B cell (primary cell): Measurements from ENCODE around the gene DOHH. TPM values are rescaled to one million over a fixed set of nuclear protein-coding genes. Genes with fewer than 3 reads are reported as not detected.

Experiments used
- ATAC-seq: fragments of 200-7000 bp; cut with Tn5 transposase; one replicate; pipeline ENCODE4 v1.10.0; 2021; ENCODE audit warnings: low read depth, mild to moderate bottlenecking, moderate number of reproducible peaks, moderate library complexity
- CTCF ChIA-PET: fragments of 350-600 bp; sonication (Branson Sonifier 250); formaldehyde crosslinking; loops from one replicate; lab custom pipeline; 2021; ENCODE audit warnings: antibody characterized with exemption, inconsistent platforms; lab: Charles Lee
- POLR2A ChIA-PET: fragments of 350-600 bp; sonication (Branson Sonifier 250); formaldehyde crosslinking; loops from one replicate; lab custom pipeline; 2021; ENCODE audit warnings: antibody characterized with exemption; lab: Charles Lee
- DNase-seq: peaks from one replicate; pipeline ENCODE4 v3.0.0; 2013
- H2AFZ ChIP-seq: 2 replicates; pipeline ENCODE4 v1.6.1; 2012; ENCODE audit warnings: mild to moderate bottlenecking, low read depth, low read length; ENCODE audit not compliant: insufficient read depth, poor library complexity, severe bottlenecking
- H3K27ac ChIP-seq, 2 donors: 1 replicate in 1 of 2; 2 replicates in 1 of 2; pipeline ENCODE4 v1.5.1; 2012 to 2013; ENCODE audit warnings: low read length in 2 of 2, mild to moderate bottlenecking in 2 of 2, moderate library complexity in 1 of 2
- H3K27me3 ChIP-seq, 4 experiments: fragments of 200-600 bp in 1 of 4; sonication (generic) in 1 of 4; replicated peaks in 1 of 4; 1 replicate in 2 of 4; 2 replicates in 2 of 4; pipeline versions ENCODE4 v1.6.1 to v1.7.0; 2013 to 2016; ENCODE audit warnings: low read length in 3 of 4, mild to moderate bottlenecking in 2 of 4, mixed read lengths in 1 of 4, moderate library complexity in 1 of 4; ENCODE audit not compliant: insufficient read depth in 4 of 4, control insufficient read depth in 3 of 4; ENCODE audit errors: control extremely low read depth in 1 of 4
- H3K36me3 ChIP-seq, 2 experiments: replicated peaks in 1 of 2; 1 replicate in 1 of 2; 2 replicates in 1 of 2; pipeline versions ENCODE4 v1.6.1 to v1.7.1; 2013; ENCODE audit warnings: low read length in 1 of 2; ENCODE audit not compliant: insufficient read depth in 2 of 2, control insufficient read depth in 1 of 2; ENCODE audit errors: control extremely low read depth in 1 of 2, extremely low read depth in 1 of 2
- H3K4me1 ChIP-seq, 2 donors: fragments of 200-600 bp in 1 of 2; sonication (generic) in 1 of 2; 1 replicate in 1 of 2; 2 replicates in 1 of 2; pipeline versions ENCODE4 v1.5.1 to v1.6.1; 2013 to 2017; ENCODE audit warnings: low read length in 2 of 2; ENCODE audit not compliant: control insufficient read depth in 2 of 2, insufficient read depth in 2 of 2
- H3K4me2 ChIP-seq: replicated peaks from 2 replicates; pipeline ENCODE3; 2012; ENCODE audit warnings: mild to moderate bottlenecking, low read depth, low read length; ENCODE audit not compliant: poor library complexity, severe bottlenecking
- H3K4me3 ChIP-seq, 5 experiments: fragments of 200-600 bp in 1 of 5; sonication (generic) in 1 of 5; 1 replicate in 3 of 5; 2 replicates in 2 of 5; pipeline versions ENCODE4 v1.5.1 to v1.7.0; 2011 to 2016; ENCODE audit warnings: low read length in 4 of 5, mild to moderate bottlenecking in 4 of 5, low read depth in 2 of 5, control low read depth in 1 of 5, moderate library complexity in 1 of 5; ENCODE audit not compliant: insufficient read depth in 1 of 5; ENCODE audit errors: control extremely low read depth in 1 of 5, extremely low read depth in 1 of 5
- H3K79me2 ChIP-seq: fragments of 200-600 bp; sonication (generic); one replicate; pipeline ENCODE4 v1.6.0; 2016; ENCODE audit warnings: low read length; ENCODE audit not compliant: control insufficient read depth, insufficient read depth
- H3K9ac ChIP-seq: fragments of 200-600 bp; sonication (generic); 2 replicates; pipeline ENCODE4 v1.6.1; 2017; ENCODE audit warnings: mild to moderate bottlenecking, low read length, moderate library complexity
- H3K9me3 ChIP-seq, 3 donors: one replicate each; pipeline versions ENCODE4 v1.6.1 to v1.7.1; 2013; ENCODE audit warnings: low read length in 2 of 3; ENCODE audit not compliant: control insufficient read depth in 2 of 3, insufficient read depth in 1 of 3; ENCODE audit errors: control extremely low read depth in 1 of 3
- H4K20me1 ChIP-seq: 2 replicates; pipeline ENCODE4 v1.6.0; 2012; ENCODE audit warnings: mild to moderate bottlenecking, low read length; ENCODE audit not compliant: insufficient read depth, control insufficient read depth, poor library complexity, severe bottlenecking
- H3K27ac Mint-ChIP-seq: one replicate; pipeline ENCODE4 v1.8.0; 2021; ENCODE audit warnings: mixed read lengths
- H3K27me3 Mint-ChIP-seq: one replicate; pipeline ENCODE4 v1.8.0; 2021; ENCODE audit warnings: mixed read lengths
- H3K4me1 Mint-ChIP-seq: one replicate; pipeline ENCODE4 v1.8.0; 2021; ENCODE audit warnings: mixed read lengths
- H3K4me3 Mint-ChIP-seq: one replicate; pipeline ENCODE4 v1.8.0; 2021; ENCODE audit warnings: mixed read lengths
- H3K9me3 Mint-ChIP-seq: one replicate; pipeline ENCODE4 v1.8.0; 2022; ENCODE audit warnings: mixed read lengths; ENCODE audit not compliant: insufficient read depth
- EZH2 ChIP-seq: IDR thresholded peaks from 2 replicates; pipeline ENCODE4 v1.6.1; 2012; ENCODE audit warnings: borderline replicate concordance, low read depth, mild to moderate bottlenecking, moderate library complexity, low read length; ENCODE audit not compliant: insufficient read depth, poor library complexity, severe bottlenecking
- WGBS: methylation state at CpG from one replicate; pipeline ENCODE4 v1.1.5; 2013; ENCODE audit warnings: missing lambda C conversion rate; ENCODE audit not compliant: insufficient coverage; 5-methylcytosine and 5-hydroxymethylcytosine counted together
- intact Hi-C: fragments of 100-400 bp; cut with micrococcal nuclease; formaldehyde crosslinking; loops from one replicate; pipeline ENCODE4 v1.10.0; 2022
- polyA plus RNA-seq: library from polyadenylated mRNA; depleted of rRNA; stranded (reverse); fragments of >200 nt; gene quantifications from 2 replicates; pipeline ENCODE4 v1.2.3, GENCODE V29; 2012
- small RNA-seq: library from RNA; depleted of rRNA; stranded (forward); fragments of <200 nt; gene quantifications from one replicate; pipeline ENCODE3, GENCODE V24; 2012; ENCODE audit warnings: low replicate concordance, low read depth; ENCODE audit not compliant: insufficient read length
- total RNA-seq, 2 donors: library from RNA; stranded (reverse); fragments of 120-200 nt in 1 of 2; gene quantifications; 1 replicate in 1 of 2; 2 replicates in 1 of 2; pipeline versions ENCODE4 v1.2.3 to v1.2.4, GENCODE V29; 2013 to 2022
- TF ChIP-seq, protein P1 (sequence below): fragments of 200-600 bp; IDR thresholded peaks from one replicate; pipeline ENCODE4 v1.8.0; 2022; ENCODE audit warnings: antibody characterized with exemption, mild to moderate bottlenecking

Gene DOHH
- total and polyA plus RNA-seq, 2 donors (not counting 1 experiment from before 2014, with no cell fraction given): 6.6 to 8.6 TPM

DNA sequence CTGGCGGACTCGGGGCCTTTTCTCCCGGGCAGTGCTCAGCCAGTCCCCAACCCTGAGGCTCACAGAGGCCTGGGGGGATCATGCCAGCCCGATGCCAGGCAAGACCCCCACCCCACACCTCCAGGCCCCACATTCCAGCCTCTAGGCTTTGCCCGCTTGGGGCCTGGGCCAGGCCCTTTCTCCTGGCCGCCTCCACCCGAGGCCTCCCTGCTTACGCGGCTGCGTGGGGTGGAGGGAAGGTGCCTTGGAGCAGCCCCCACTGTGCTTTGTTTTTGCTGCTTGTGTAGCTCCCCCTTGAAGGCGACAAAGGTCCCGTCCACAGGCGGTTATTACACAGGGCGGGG, 58.5 kb downstream of the DOHH start:
- Histone ChIP-seq H3K36me3 (no peaks in the 10 kb centered on the region), H3K9ac (no peak overlapping the region), H3K4me3 (no peak overlapping the region), H3K27me3 (no peaks in the 10 kb centered on the region), H3K9me3 (no peaks in the 10 kb centered on the region), H3K79me2 (peaks cover 21% of the 10 kb centered on the region), H3K27ac (no peak overlapping the region), H3K4me2 (no peak overlapping the region), H2AFZ (no peak overlapping the region), H3K4me1 (no peaks in the 10 kb centered on the region), H4K20me1 (peaks cover 28% of the 10 kb centered on the region)
- no peak overlapping the region for H3K27ac Mint-ChIP-seq
- CTCF ChIA-PET: interaction anchor here (0.6 to 1.3 kb wide), 6 partner anchors 13 to 472 kb away, joined by 3 to 6 read pairs (median 4); no protein-coding TSS in a partner anchor
- WGBS: 95% methylated on average over 11 of the region's 14 CpGs
- no peaks in the 10 kb centered on the region for H3K27me3 Mint-ChIP-seq
- POLR2A ChIA-PET: no interaction called here
- H3K4me1 Mint-ChIP-seq: peaks cover 1% of the 10 kb centered on the region
- no peaks in the 10 kb centered on the region for H3K9me3 Mint-ChIP-seq
- intact Hi-C loops: no loop called here
- no peak for DNase-seq
- no peak overlapping the region for H3K4me3 Mint-ChIP-seq
- ATAC-seq: no peak
- no peak for TF ChIP-seq EZH2

DNA sequence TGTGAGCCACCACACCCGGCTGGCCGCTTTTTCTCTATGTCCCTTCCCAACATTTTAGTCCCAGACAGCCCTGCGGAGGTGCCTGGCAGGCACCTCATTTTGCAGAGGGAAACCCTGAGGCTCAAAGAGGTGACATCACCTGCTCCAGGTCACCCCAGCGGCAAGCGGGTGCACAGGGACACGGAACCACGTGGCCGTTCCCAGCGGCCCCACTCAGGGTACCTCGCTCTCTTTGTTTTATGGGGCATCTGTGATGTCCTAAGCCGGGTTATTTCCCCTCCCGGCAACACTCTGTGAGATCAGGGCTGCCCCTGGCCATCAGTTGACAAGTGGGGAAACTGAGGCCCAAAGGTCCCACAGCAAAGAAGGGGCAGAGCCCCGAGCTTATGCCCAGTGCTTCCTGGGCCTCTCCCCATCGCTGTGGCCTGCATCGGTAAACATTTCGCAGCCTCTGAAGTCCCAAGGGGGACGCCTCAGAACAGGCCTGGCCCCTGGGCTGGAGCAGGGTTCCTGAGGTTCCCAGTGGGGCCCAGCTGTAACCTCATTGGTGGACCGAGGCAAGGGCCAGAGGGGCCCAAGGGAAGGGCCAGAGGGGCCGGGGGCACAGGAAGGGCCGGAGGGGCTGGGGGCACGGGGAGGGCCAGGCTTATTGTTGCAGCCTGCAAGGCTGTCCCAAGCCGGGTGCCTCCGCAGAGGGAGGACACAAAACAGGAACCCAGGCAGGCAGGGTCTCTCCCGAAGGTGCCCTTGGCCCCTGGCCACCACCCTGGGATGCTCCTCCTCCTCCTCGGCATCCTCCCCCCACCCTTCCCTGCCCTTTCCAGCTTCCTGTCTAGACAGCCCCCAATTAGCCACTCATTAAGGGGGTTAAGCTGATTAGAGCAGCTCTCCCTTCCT, 59.1 kb downstream of the DOHH start:
- no peak overlapping the region for H3K9ac ChIP-seq
- H3K4me2 ChIP-seq: no peak overlapping the region
- Mint-ChIP-seq H3K27ac (no peak overlapping the region), H3K9me3 (no peaks in the 10 kb centered on the region), H3K4me3 (no peak overlapping the region), H3K27me3 (no peaks in the 10 kb centered on the region), H3K4me1 (peaks cover 1% of the 10 kb centered on the region)
- no peak overlapping the region for H3K4me3 ChIP-seq
- ATAC-seq (no peak), DNase-seq (no peak)
- peaks cover 21% of the 10 kb centered on the region for H3K79me2 ChIP-seq
- intact Hi-C loops: no loop called here
- no peak overlapping the region for H2AFZ ChIP-seq
- POLR2A ChIA-PET: no interaction called here
- WGBS: 93% methylated on average over 24 of the region's 25 CpGs
- no peaks in the 10 kb centered on the region for H3K27me3 ChIP-seq
- CTCF ChIA-PET: interaction anchor here (0.6 to 1.4 kb wide), 5 partner anchors 12 to 136 kb away, joined by 3 to 6 read pairs (median 3); no protein-coding TSS in a partner anchor
- no peaks in the 10 kb centered on the region for H3K9me3 ChIP-seq
- H4K20me1 ChIP-seq: peaks cover 28% of the 10 kb centered on the region
- no peak for TF ChIP-seq EZH2
- TF ChIP-seq, protein P1, sequence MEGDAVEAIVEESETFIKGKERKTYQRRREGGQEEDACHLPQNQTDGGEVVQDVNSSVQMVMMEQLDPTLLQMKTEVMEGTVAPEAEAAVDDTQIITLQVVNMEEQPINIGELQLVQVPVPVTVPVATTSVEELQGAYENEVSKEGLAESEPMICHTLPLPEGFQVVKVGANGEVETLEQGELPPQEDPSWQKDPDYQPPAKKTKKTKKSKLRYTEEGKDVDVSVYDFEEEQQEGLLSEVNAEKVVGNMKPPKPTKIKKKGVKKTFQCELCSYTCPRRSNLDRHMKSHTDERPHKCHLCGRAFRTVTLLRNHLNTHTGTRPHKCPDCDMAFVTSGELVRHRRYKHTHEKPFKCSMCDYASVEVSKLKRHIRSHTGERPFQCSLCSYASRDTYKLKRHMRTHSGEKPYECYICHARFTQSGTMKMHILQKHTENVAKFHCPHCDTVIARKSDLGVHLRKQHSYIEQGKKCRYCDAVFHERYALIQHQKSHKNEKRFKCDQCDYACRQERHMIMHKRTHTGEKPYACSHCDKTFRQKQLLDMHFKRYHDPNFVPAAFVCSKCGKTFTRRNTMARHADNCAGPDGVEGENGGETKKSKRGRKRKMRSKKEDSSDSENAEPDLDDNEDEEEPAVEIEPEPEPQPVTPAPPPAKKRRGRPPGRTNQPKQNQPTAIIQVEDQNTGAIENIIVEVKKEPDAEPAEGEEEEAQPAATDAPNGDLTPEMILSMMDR: no peak
- no peaks in the 10 kb centered on the region for H3K4me1 ChIP-seq
- no peaks in the 10 kb centered on the region for H3K36me3 ChIP-seq
- no peak overlapping the region for H3K27ac ChIP-seq

Small RNA genes within 50 kb of the gene (small RNA-seq; reads per million reads assigned to genes)
- gene RF00212: not detected

Other genes starting within 250 kb of the DOHH start
- 23.6 and 24.3 TPM in 2 replicates for gene NFIC, start 134.1 kb downstream of the DOHH start, total RNA-seq
- gene NFIC, start 134.1 kb downstream of the DOHH start, polyA plus RNA-seq: 3.5 and 3.8 TPM in 2 replicates
- not detected in 2 replicates for gene SMIM24, start 20.1 kb downstream of the DOHH start, total RNA-seq
- 0.82 TPM in 1 of 2 replicates, not detected in the other for gene SMIM24, start 20.1 kb downstream of the DOHH start, polyA plus RNA-seq
- gene SMIM44, start 17.2 kb downstream of the DOHH start, total RNA-seq: not detected in 2 replicates
- gene SMIM44, start 17.2 kb downstream of the DOHH start, polyA plus RNA-seq: not detected in 2 replicates
- gene FZR1, start 5.6 kb upstream of the DOHH start, total RNA-seq: 96.1 and 105 TPM in 2 replicates
- 83.5 and 102 TPM in 2 replicates for gene FZR1, start 5.6 kb upstream of the DOHH start, polyA plus RNA-seq
- gene TEKTIP1, start 38.5 kb upstream of the DOHH start, total RNA-seq: 17.3 and 18.6 TPM in 2 replicates
- 6.3 and 9.6 TPM in 2 replicates for gene TEKTIP1, start 38.5 kb upstream of the DOHH start, polyA plus RNA-seq
- 99.6 and 100 TPM in 2 replicates for gene MFSD12, start 56.9 kb upstream of the DOHH start, total RNA-seq
- gene MFSD12, start 56.9 kb upstream of the DOHH start, polyA plus RNA-seq: 133 and 154 TPM in 2 replicates
- gene HMG20B, start 72.3 kb upstream of the DOHH start, total RNA-seq: 59.0 and 60.7 TPM in 2 replicates
- 41.7 and 42.4 TPM in 2 replicates for gene HMG20B, start 72.3 kb upstream of the DOHH start, polyA plus RNA-seq
- 0.36 and 0.47 TPM in 2 replicates for gene GIPC3, start 84.8 kb upstream of the DOHH start, total RNA-seq
- gene GIPC3, start 84.8 kb upstream of the DOHH start, polyA plus RNA-seq: 0.39 and 0.48 TPM in 2 replicates
- gene TBXA2R, start 106.2 kb upstream of the DOHH start, total RNA-seq: 3.9 and 6.1 TPM in 2 replicates
- 7.9 and 8.0 TPM in 2 replicates for gene TBXA2R, start 106.2 kb upstream of the DOHH start, polyA plus RNA-seq
- 41.8 and 48.0 TPM in 2 replicates for gene CACTIN, start 126.1 kb upstream of the DOHH start, total RNA-seq
- gene CACTIN, start 126.1 kb upstream of the DOHH start, polyA plus RNA-seq: 40.6 and 47.7 TPM in 2 replicates
- 42.3 and 46.7 TPM in 2 replicates for gene PIP5K1C, start 199.8 kb upstream of the DOHH start, total RNA-seq
- gene PIP5K1C, start 199.8 kb upstream of the DOHH start, polyA plus RNA-seq: 10.4 and 16.8 TPM in 2 replicates
- gene TJP3, start 207.7 kb upstream of the DOHH start, total RNA-seq: 2.0 and 2.9 TPM in 2 replicates
- gene TJP3, start 207.7 kb upstream of the DOHH start, polyA plus RNA-seq: 1.9 and 2.1 TPM in 2 replicates